T-helper 1 cell (primary cell): ENCODE results near the gene CCNE1.
"Not testable (repeated sequence)": the region's sequence is repeated elsewhere in the genome, so short reads cannot be mapped to it uniquely, and the experiment has no call there.

Experiments
- DNase-seq, 5 donors: peaks; one replicate each; pipeline ENCODE4 v3.0.0-alpha.2; 2012 to 2020

Gene CCNE1

GRCh38 chr19:29817316-29817715 is 5.5 kb downstream of the CCNE1 start:
- no peak for DNase-seq

- no peak for DNase-seq
Measured at GRCh38 chr19:29819300-29819699, 7.5 kb downstream of the CCNE1 start.

GRCh38 chr19:29819986-29820385 is 8.2 kb downstream of the CCNE1 start:
- no peak for DNase-seq

DNA sequence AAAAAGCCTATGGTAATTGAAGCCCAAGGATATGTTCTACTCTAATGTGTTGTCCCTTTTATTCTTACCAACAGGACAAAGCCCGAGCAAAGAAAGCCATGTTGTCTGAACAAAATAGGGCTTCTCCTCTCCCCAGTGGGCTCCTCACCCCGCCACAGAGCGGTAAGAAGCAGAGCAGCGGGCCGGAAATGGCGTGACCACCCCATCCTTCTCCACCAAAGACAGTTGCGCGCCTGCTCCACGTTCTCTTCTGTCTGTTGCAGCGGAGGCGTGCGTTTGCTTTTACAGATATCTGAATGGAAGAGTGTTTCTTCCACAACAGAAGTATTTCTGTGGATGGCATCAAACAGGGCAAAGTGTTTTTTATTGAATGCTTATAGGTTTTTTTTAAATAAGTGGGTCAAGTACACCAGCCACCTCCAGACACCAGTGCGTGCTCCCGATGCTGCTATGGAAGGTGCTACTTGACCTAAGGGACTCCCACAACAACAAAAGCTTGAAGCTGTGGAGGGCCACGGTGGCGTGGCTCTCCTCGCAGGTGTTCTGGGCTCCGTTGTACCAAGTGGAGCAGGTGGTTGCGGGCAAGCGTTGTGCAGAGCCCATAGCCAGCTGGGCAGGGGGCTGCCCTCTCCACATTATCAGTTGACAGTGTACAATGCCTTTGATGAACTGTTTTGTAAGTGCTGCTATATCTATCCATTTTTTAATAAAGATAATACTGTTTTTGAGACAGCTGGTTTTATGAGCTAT is 12.0 kb downstream of the CCNE1 start:
- no peak for DNase-seq

DNA sequence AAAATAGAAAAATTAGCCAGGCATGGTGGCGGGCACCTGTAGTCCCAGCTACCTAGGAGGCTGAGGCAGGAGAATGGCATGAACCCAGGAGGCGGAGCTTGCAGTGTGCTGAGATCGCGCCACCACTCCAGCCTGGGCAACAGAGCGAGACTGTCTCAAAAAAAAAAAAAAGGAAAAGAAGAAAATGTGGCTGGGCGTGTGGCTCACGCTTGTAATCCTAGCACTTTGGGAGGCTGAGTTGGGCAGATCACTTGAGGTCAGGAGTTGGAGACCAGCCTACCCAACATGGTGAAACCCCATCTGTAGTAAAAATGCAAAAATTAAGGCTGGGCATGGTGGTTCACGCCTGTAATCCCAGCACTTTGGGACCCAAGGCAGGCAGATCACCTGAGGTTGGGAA is 13.5 kb downstream of the CCNE1 start:
- DNase-seq: not testable (repeated sequence)

DNA sequence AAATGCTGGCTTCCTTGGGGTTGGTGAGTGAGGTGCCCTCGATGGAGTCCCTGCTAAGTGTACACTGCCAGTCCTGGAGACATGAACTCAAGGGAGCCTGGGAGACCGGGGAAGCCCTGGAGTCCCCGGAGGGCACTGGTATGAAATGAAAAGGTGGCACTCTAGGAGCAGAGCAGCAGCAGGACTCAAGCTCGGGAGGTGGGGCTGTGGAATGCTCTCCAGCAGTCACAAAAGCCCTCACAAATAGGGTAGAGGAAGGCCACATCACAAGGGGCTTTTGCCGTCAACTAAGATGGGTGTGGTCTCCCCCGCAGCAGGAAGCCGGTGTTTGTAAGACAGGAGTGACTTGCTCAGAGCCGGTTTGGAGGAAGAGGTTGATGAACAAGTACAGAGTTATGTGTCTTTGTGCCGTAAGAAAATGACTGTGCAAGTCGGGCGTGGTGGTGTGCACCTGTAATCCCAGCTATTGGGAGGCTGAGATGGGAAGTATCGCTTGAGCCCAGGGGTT is 19.3 kb downstream of the CCNE1 start:
- peak in 3 of 5 donors; percentile 37 to 91 (median 52) for DNase-seq

GRCh38 chr19:29831686-29832085 is 19.9 kb downstream of the CCNE1 start:
- DNase-seq: no peak

DNA sequence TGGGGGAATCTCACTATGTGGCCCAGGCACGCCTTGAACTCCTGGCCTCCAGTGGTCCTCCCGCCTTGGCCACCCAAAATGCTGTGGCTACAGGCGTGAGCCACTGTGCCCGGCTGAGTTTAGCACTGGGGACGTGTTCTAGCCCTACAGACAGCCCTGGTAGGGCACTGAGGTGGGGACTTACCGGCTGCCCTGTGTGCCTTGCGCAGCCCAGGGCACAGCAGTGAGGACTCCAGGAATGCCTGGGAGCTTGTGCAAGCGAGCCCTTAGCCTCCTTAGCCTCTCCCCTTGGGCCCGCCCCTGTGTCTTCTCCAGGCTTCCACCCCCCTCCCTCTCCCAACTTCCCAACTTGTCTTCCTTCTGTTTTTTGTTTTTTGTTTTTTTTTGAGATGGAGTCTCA is 21.0 kb downstream of the CCNE1 start:
- DNase-seq: no peak

GRCh38 chr19:29833614-29834261 is 21.9 kb downstream of the CCNE1 start:
- DNase-seq: no peak

- no peak for DNase-seq
Measured at GRCh38 chr19:29834991-29835846, 23.4 kb downstream of the CCNE1 start.

- DNase-seq: peak in 1 of 5 donors; percentile 95
Measured at GRCh38 chr19:29836409-29836825, 24.6 kb downstream of the CCNE1 start.

- peak in 1 of 5 donors; percentile 83 for DNase-seq
Measured at GRCh38 chr19:29837448-29837981, 25.7 kb downstream of the CCNE1 start.

GRCh38 chr19:29837996-29838395 is 26.2 kb downstream of the CCNE1 start:
- no peak for DNase-seq

DNA sequence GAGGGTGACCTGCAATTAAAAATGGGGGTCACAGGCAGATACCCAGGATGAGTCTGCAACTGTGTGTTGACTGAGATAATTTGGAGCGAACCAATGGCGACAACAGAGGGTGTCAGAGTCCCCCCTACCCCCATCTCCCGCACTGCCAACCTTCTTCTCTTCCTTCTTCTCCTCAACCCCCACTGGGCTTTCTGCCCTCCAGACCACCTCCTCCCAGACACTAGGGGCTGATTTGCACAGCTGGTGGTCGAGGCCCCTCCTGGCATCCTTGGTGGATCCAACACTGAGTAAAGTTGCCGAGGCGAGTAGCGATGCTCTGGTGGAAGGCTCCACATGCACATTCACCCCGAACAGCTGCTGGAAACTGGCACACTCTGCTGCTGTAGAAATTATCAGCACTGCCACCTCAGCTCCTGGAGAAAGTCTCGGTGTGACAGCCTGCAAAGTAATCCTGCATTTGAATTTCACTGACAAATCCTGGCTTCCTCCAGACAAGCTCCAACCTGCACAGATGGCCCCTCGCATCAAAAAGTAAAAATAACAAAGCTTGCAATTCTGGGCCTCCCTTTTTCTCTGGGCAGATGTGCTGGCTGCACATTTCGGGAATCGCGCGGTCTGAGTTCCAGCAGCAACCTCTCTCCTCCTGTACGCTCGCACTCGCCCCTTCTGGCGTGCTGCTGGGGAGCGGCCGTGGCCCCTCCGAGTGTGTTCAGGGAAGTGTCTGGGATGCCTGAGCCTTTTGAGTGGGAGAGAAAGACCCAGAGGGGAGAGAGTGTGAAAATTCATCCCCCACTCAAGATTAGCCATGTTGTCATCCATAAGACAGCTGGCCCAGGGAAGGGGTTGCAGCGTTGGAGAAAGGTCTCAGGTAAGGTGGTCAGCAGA is 28.5 kb downstream of the CCNE1 start:
- DNase-seq: no peak

DNA sequence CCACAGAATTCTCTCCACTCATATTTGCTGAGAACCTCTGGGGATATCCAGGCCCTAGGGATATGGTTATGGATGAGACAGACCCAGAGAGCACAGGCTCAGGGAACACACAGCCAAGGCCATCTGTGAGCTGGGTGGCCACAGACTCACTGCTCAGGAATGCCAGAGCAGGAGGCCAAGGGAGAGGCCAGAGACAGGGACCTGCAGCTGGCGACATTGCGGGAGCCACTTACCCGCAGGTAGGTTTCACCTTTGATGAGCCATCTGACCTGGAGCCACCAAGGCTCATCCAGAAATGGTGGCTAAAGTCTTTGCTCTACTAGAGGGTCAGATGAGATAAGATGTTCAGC is 29.4 kb downstream of the CCNE1 start:
- DNase-seq: no peak

- DNase-seq: no peak
Measured at GRCh38 chr19:29841559-29842367, 30.0 kb downstream of the CCNE1 start.

DNA sequence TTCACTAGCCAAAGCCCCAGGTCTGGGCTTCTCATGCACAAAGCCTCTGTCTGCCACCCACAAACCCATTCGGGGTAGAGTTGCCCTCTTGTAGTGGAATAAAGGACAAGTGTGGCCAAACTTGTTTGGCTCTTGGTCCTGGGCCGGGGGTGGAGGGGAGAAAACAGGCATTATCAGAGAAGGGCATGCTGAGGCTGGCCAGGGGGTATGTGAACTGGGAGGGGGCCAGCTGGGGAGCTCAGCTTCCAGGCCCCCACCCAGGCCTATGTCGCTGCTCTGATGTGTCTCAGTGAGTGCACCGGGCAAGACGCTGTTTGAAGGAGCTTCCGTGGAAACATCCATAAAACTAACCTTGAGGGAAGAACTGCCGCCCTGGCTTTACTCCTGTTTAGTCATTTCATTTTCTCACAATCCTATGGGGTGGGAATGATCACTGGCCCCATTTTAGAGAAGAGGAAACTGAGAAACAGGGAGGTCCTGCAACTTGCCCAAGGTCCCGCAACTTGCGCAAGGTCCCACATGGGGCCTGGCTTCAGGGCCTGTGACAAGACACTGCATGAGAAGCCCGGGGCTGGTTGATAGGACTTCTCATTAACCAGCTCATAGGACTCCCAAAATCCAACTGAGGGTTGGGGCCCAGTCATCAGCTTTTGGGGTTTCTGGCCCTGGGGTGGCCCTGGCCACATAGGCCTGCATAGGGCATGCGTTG is 30.8 kb downstream of the CCNE1 start:
- DNase-seq: no peak

DNA sequence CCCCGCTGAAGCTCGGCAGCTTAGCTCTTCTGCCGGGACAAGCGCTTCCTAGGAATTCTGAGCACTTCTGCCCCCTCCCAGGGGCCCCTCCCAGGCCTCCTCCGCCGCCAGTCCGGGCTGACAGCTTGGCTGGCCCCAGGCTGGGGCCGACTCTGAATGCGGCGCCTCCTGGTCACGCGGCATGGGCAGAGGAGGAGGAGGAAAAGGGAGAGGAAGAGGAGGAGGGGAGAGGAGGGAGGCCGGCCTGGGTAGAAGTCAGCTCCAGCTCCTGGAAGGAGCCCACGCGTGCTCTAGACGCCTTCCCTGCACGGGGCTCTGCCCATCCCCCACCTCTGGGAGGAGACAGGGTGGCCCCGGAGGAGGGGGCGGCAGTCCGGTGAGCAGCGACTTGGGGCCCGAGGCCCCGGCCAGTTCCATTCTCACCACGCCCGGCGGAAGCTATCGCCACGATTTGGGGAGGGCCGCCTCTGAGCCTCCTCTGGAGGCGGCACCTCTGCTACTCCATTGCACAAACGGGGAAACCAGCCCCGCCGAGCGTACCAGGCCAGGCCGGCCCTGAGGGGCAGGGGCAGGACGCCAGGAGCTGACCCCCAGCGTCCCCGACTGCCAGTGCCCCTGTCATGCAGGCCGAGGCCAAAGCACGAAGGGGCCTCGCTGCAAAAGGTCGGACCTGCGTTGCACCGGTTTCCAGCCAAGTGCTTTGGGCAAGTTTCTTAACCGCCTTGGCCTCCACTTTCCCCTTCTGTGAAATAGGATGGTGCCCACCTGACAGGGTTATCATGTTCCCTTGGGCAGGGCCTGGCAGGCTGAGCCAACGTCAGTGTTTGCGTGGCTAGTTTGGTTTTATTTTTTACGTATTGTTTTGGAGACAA is 31.6 kb downstream of the CCNE1 start:
- peak in 2 of 5 donors; percentile 7 to 25 for DNase-seq

- peak; percentile 93 to 96 (median 95) for DNase-seq
Measured at GRCh38 chr19:29844891-29845573, 33.2 kb downstream of the CCNE1 start.
